Peyer's patch (tissue), 4 donors: ENCODE measurements around the gene ATP9A.

Experiments used
- CTCF ChIP-seq, 6 experiments: fragments of 450-650 bp in 4 of 6; fragments of 200-600 bp in 2 of 6; sonication (generic) in 1 of 6; IDR thresholded peaks; one replicate each; pipeline ENCODE4 v1.5.1; 2017 to 2019; ENCODE audit warnings: antibody characterized with exemption in 6 of 6, mild to moderate bottlenecking in 3 of 6, moderate library complexity in 1 of 6
- POLR2A ChIP-seq, 2 donors: fragments of 450-650 bp; IDR thresholded peaks; one replicate each; pipeline ENCODE4 v1.5.1; 2017; ENCODE audit warnings: antibody characterized with exemption in 2 of 2, mild to moderate bottlenecking in 2 of 2, moderate library complexity in 2 of 2

- TF ChIP-seq CTCF (IDR thresholded peaks at IDR 0.05) (no peak), POLR2A (IDR thresholded peaks at IDR 0.05) (no peak)
Observed at GRCh38 chr20:51581571-51581970, 186.6 kb downstream of the ATP9A start.
